ENCODE results near the gene ACAD10.

DNA sequence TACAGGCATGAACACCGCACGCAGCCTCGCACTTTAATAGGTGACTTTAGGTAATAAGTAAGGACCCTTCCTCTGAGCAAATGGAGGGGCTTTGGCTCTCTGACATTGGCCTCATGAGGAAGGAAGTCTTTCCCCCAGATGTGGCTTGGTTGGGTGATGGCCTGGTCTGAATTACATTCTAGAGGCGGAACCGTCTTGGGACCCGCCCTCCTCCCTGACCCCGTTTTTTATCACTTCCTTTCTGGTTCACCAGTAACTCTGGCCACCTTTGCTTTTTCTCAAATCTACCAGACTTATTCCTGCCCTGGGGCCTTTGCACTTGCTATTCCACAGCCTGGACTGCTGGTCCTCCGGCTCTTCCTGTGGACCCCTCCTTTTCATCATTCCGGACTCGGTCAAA lies 94.3 kb downstream of the ACAD10 start:
- TF ChIP-seq CTCF (IDR thresholded peaks at IDR 0.05 in 2 of 3, conservative IDR thresholded peaks at IDR 0.05 in 1 of 3; ENCODE audit: borderline replicate concordance in 1 of 3, insufficient read depth in 1 of 3, low read depth in 2 of 3, low read length in 2 of 3) (no peak), RAD21 (IDR thresholded peaks at IDR 0.05; ENCODE audit: low read depth) (no peak), POLR2A (IDR thresholded peaks at IDR 0.05; ENCODE audit: borderline replicate concordance, extremely low read depth, insufficient read depth, insufficient read length) (no peak), POLR2AphosphoS5 (IDR thresholded peaks at IDR 0.05; ENCODE audit: low read depth, low read length) (no peak), EZH2 (IDR thresholded peaks at IDR 0.05) (no peak), CEBPB (IDR thresholded peaks at IDR 0.05; ENCODE audit: low read depth) (no peak)

Data from HCT116 (cell line).